ENCODE results near the gene GLUD1. TPM values are rescaled to one million over a fixed set of nuclear protein-coding genes. Genes with fewer than 3 reads are reported as not detected.
A peak's percentile ranks its signal among the peaks of the same experiment; 100 is the strongest.
"Not testable (repeated sequence)": the region's sequence is repeated elsewhere in the genome, so short reads cannot be mapped to it uniquely, and the experiment has no call there.

Gene GLUD1
- total RNA-seq, 1 donor = 346 TPM

DNA sequence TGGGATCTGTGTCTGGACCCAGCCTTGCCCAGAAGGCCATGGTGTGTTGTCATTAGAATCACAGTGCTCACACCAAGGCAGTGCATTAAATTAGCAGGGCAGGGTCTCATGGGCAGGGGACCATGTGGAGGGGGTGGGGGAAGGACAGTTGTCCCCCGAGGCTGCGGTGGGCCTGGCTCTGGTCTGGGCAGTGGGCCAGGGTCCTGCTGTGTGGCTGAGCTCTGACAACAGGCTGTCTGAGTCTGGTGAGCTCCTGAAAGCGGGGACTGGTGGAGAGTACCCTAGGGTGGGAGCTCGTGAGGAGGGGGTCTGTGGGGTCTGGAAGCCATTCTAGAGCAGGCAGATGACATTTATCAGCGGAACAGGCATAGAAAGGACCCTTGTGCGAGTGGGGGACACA is 76.5 kb downstream of the GLUD1 start:
- DNase-seq (ENCODE audit: low read depth) = not testable (repeated sequence)

DNA sequence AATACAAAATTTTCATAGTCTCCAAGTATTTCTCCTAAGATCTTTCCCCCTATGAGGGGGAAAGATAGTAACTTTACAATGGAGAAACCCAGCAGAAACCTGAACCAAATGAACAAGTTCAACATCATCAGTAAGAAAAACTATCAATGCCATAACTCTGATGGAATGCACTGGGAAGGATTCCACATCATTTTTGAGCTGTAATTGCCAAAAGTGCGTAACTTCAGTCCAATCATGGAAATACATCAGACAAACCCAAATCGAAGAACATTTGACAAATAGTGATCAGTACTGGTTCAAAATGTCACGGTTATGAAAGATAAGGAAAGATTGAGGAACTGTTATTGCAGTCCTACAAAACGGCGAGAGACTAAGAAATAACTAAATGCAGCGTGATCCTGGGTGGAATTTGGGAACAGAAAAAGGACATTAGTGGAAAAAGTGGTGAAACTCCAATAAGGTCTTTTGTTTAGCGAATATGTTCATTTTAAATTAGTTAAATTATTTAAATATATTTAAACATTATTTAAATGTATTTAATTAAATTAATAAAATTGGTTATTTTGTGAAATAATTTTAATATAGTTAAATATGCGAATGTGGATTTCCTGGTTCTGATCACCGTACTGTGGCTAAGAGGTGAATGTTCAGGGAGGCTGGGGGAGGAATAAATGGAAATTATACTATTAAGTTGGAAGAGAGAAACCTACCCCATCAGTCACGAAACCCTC is 79.5 kb downstream of the GLUD1 start:
- DNase-seq (ENCODE audit: low read depth) = peak; percentile 66
- H3K4me3 ChIP-seq (ENCODE audit: low read depth, low read length) = not testable (repeated sequence)

More for the DNA sequence above, 76.5 kb downstream of the GLUD1 start:
- H3K4me3 ChIP-seq (ENCODE audit: low read depth, low read length) = not testable (repeated sequence)

DNA sequence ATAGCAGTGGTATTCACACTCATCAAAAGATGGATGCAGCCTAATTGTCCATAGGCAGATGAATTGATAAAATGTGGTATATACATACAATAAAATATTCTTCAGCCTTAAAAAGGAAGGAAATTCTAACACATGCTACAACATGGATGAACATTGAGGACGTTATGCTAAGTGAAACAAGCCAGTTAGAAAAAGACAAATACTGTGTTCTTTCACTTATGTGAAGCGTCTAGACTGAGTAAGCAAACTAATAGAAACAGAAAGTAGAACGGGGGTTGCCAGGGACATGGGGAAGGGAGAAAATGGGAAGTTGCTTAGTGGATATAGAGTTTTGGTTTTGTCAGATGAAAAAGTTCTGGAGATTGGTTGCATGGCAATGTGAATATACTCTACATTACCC is 81.1 kb downstream of the GLUD1 start:
- DNase-seq (ENCODE audit: low read depth) = not testable (repeated sequence)

DNA sequence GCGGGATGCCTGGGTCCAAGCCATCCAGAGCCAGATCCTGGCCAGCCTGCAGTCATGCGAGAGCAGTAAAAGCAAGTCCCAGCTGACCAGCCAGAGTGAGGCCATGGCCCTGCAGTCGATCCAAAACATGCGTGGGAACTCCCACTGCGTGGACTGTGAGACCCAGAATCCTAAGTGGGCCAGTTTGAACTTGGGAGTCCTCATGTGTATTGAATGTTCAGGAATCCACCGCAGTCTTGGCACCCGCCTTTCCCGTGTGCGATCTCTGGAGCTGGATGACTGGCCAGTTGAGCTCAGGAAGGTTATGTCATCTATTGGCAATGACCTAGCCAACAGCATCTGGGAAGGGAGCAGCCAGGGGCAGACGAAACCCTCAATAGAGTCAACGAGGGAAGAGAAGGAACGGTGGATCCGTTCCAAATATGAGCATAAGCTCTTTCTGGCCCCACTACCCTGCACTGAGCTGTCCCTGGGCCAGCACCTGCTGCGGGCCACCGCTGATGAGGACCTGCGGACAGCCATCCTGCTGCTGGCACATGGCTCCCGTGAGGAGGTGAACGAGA is 85.4 kb downstream of the GLUD1 start:
- DNase-seq (ENCODE audit: low read depth) = peak; percentile 40

More for the DNA sequence above, 81.1 kb downstream of the GLUD1 start:
- H3K4me3 ChIP-seq (ENCODE audit: low read depth, low read length) = not testable (repeated sequence)

DNA sequence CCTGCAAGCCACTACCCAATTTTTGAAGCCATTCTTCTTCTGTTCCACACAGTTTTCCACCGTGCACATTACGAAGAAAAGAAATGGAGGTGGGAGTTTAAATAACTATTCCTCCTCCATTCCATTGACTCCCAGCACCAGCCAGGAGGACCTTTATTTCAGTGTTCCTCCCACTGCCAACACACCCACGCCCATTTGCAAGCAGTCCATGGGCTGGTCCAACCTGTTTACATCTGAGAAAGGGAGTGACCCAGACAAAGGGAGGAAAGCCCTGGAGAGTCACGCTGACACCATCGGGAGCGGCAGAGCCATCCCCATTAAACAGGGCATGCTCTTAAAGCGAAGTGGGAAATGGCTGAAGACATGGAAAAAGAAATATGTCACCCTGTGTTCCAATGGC is 86.3 kb downstream of the GLUD1 start:
- H3K4me3 ChIP-seq (ENCODE audit: low read depth, low read length); DNase-seq (ENCODE audit: low read depth): not testable (repeated sequence)

More for the DNA sequence above, 85.4 kb downstream of the GLUD1 start:
- H3K4me3 ChIP-seq (ENCODE audit: low read depth, low read length) = not testable (repeated sequence)

DNA sequence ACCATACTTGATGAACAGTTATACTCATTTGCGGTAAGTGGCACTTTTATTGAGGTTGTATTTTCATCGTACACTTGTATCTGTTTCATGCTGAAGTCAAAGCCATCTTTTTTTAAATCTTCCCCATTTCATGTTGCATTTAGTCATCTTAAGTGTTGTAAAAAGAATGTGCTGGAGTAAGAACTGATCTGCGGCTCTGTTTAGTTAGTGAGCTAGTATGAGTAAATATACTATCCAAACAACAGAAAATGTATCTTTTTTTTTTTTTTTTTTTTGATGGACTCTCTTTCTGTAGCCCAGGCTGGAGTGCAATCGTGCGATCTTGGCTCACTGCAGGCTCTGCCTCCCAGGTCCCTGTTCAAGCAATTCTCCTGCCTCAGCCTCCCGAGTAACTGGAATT is 87.0 kb downstream of the GLUD1 start:
- DNase-seq (ENCODE audit: low read depth); H3K4me3 ChIP-seq (ENCODE audit: low read depth, low read length): not testable (repeated sequence)

DNA sequence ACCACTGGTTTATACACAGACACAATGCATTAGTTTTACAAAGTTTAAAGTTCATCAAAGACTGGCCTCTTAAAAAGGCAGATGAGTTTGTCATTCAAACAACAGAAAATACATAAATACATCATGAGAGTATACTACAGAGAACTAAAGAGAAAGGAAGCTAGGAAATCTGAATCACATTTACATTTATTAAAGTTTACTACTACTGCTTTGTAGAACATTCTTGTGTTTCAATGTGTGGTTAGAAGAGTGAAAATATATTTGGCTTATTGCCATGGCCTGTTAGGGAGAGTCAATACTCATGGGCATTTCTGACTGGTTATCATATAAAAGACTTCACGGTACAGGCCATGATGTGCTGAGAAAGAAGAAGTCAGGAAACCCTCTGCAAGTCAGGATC is 87.5 kb downstream of the GLUD1 start:
- DNase-seq (ENCODE audit: low read depth); H3K4me3 ChIP-seq (ENCODE audit: low read depth, low read length): not testable (repeated sequence)

DNA sequence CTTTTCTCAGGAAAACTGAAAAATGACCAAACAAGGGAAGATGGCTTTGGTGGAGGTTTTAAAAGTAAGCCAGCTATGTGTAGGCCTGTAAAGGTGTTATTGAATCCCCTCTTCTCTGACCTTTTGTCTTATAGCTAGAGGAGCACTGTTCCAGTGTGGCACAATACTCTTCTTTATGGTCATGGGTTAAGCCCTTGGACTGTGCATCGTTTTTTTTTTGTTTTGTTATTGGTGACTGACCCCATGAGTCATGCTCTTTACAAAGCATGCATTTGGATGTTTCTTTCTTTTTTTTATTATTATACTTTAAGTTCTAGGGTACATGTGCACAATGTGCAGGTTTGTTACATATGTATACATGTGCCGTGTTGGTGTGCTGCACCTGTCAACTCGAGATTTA is 94.2 kb downstream of the GLUD1 start:
- peak; percentile 27 for DNase-seq (ENCODE audit: low read depth)
- TF ChIP-seq, protein P1, sequence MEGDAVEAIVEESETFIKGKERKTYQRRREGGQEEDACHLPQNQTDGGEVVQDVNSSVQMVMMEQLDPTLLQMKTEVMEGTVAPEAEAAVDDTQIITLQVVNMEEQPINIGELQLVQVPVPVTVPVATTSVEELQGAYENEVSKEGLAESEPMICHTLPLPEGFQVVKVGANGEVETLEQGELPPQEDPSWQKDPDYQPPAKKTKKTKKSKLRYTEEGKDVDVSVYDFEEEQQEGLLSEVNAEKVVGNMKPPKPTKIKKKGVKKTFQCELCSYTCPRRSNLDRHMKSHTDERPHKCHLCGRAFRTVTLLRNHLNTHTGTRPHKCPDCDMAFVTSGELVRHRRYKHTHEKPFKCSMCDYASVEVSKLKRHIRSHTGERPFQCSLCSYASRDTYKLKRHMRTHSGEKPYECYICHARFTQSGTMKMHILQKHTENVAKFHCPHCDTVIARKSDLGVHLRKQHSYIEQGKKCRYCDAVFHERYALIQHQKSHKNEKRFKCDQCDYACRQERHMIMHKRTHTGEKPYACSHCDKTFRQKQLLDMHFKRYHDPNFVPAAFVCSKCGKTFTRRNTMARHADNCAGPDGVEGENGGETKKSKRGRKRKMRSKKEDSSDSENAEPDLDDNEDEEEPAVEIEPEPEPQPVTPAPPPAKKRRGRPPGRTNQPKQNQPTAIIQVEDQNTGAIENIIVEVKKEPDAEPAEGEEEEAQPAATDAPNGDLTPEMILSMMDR (IDR thresholded peaks at IDR 0.05; ENCODE audit: insufficient read depth, low read length) = no peak

More for the DNA sequence above, 94.2 kb downstream of the GLUD1 start:
- H3K4me3 ChIP-seq (ENCODE audit: low read depth, low read length) = no peak overlapping the region

Small RNAs within 50 kb of the gene (small RNA-seq; reads per million reads assigned to genes)
- gene AL136982.5 (not detected), gene FAM25A (not detected), gene RNU6-529P (not detected)

Other genes with a start within 250 kb of the GLUD1 start
- gene MMRN2, start 137.2 kb downstream of the GLUD1 start, total RNA-seq (ENCODE audit: low replicate concordance) = 5.1 and 5.4 TPM in 2 replicates
- gene SNCG, start 136.2 kb downstream of the GLUD1 start, total RNA-seq (ENCODE audit: low replicate concordance) = 2.8 and 18.2 TPM in 2 replicates
- 37.8 and 48.4 TPM in 2 replicates for gene ADIRF, start 126.4 kb downstream of the GLUD1 start, total RNA-seq (ENCODE audit: low replicate concordance)
- gene FAM25A, start 74.5 kb downstream of the GLUD1 start, total RNA-seq (ENCODE audit: low replicate concordance) = not detected in 2 replicates
- gene SHLD2, start 363 bp upstream of the GLUD1 start, total RNA-seq (ENCODE audit: low replicate concordance) = 19.8 and 45.7 TPM in 2 replicates
- gene NUTM2A, start 130.6 kb upstream of the GLUD1 start, total RNA-seq (ENCODE audit: low replicate concordance) = 0.33 TPM in 1 of 2 replicates, not detected in the other